HG03442 (cell line): ENCODE data around the gene ELOB.

Experiments used
- ATAC-seq: cut with Tn5 transposase; IDR thresholded peaks from one replicate; pipeline ENCODE4 v1.9.1; 2021; ENCODE audit warnings: mild to moderate bottlenecking, moderate library complexity; ENCODE audit not compliant: unreplicated experiment

The ELOB gene

DNA sequence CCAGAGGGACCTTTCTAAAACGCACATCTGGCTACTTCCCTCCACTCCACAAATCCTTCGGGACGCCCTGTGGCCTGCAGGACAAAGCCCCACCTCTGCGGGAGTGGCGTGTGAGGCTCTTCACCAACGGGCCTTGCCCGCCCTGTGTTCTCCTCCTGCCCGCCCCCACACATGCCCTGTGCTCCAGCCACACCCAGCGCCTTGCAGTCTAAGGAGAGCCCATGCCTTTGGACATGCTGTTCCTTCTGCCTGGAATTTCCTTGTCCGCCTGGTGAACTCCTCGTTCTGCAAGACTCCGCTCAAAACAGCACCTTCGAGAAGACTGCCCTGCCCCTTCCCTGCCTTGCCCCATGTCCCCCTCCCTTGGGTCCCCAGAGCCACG is 7.4 kb downstream of the ELOB start:
- no peak for ATAC-seq

DNA sequence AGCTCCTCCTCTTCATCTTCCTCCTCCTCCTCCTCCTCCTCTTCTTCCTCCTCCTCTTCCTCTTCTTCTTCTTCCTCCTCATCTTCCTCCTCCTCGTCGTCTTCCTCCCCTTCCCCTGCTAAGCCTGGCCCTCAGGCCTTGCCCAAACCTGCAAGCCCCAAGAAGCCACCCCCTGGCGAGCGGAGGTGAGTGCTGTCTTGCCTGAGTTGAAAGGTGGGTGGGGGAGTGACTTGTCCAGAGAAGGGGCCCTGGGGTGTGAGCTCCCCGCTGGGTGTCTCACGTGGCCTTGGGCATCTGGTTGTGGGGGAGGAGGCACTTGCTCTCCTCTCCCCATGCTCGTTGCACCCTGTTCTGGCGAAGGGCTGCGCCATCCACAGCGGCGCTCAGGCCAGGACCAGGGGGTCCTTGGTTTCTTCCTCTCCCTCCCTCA is 8.0 kb downstream of the ELOB start:
- no peak for ATAC-seq

DNA sequence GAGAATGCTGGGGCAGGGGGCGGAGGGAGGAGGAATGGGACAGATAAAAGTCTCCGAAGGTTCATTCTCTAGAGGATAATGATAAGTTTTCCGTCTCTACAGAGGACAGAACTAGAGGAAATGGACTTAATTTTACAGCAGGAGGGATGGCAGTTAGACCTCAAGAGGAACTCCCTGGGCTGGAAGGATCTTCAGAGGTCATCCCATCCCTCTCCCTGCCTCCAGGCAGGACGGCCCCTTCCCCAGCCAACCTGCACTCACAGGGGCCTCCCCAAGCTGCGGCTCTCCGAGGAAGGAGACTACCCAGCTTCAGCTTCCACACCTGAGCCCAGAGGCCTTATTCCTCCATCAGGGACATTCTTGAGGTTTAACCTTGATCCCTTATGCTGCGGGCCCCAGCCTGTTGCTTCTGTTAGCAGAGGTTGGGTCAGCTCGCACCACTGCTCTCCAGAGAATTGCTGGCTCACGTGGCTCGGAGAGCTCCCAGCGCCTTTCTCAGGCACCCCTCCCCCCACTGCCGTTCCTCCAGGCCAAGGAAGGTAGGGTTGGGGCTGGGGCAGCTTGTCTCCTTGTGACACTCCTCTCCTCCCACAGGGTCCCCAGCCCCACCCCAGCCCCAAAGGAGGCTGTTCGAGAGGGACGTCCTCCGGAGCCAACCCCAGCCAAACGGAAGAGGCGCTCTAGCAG is 8.5 kb downstream of the ELOB start:
- ATAC-seq: no peak

DNA sequence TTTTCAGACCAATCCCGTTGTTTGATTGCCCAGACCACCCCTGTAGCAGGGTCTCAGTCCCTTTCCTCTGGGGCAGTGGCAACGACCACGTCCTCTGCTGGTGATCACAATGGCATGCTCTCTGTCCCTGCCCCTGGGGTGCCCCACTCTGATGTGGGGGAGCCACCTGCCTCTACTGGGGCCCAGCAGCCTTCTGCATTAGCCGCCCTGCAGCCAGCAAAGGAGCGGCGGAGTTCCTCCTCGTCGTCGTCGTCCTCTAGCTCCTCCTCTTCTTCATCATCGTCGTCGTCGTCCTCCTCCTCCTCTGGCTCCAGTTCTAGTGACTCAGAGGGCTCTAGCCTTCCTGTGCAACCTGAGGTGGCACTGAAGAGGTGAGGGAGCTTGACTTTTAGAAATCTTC is 9.2 kb downstream of the ELOB start:
- ATAC-seq: no peak

DNA sequence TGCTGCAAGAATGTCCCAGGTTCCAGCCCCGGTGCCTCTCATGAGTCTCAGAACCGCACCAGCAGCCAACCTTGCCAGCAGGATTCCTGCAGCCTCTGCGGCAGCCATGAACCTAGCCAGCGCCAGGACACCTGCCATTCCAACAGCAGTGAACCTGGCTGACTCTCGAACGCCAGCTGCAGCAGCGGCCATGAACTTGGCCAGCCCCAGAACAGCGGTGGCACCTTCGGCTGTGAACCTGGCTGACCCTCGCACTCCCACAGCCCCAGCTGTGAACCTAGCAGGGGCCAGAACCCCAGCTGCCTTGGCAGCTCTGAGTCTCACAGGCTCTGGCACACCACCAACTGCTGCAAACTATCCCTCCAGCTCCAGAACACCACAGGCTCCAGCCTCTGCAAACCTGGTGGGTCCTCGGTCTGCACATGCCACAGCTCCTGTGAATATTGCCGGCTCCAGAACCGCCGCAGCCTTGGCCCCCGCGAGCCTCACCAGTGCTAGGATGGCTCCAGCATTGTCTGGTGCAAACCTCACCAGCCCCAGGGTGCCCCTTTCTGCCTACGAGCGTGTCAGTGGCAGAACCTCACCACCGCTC is 9.8 kb downstream of the ELOB start:
- ATAC-seq: no peak

DNA sequence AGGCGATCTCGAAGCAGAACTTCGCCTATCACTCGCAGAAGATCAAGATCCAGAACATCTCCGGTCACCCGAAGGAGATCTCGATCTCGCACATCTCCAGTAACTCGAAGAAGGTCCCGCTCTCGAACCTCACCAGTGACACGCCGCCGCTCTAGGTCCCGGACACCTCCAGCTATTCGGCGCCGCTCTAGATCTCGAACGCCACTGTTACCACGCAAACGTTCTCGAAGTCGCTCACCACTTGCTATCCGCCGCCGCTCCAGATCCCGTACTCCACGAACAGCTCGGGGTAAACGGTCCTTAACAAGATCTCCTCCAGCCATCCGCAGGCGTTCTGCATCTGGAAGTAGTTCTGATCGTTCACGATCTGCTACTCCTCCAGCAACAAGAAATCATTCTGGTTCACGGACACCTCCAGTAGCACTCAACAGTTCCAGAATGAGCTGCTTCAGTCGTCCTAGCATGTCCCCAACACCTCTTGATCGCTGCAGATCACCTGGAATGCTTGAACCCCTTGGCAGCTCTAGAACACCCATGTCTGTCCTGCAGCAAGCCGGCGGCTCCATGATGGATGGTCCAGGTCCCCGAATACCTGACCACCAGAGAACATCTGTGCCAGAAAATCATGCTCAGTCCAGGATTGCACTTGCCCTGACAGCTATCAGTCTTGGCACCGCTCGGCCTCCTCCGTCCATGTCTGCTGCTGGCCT is 10.5 kb downstream of the ELOB start:
- ATAC-seq: no peak

DNA sequence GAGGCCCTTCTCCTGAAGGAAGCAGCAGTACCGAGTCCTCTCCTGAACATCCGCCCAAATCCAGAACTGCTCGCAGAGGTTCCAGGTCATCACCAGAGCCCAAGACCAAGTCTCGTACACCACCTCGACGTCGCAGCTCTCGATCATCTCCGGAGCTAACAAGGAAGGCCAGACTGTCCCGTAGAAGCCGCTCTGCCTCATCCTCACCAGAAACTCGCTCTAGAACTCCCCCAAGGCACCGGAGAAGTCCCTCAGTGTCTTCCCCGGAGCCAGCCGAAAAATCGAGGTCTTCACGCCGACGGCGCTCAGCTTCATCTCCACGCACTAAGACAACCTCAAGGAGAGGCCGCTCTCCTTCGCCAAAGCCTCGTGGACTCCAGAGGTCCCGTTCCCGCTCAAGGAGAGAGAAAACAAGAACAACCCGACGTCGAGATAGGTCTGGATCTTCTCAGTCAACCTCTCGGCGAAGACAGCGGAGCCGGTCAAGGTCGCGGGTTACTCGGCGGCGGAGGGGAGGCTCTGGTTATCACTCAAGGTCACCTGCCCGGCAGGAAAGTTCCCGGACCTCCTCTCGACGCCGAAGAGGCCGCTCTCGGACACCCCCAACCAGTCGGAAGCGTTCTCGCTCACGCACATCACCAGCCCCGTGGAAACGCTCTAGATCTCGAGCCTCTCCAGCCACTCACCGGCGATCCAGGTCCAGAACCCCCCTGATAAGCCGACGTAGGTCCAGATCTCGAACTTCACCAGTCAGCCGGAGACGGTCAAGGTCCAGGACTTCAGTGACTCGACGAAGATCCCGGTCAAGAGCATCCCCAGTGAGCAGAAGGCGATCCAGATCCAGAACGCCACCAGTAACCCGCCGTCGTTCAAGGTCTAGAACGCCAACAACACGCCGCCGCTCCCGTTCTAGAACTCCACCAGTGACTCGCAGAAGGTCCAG is 11.3 kb downstream of the ELOB start:
- no peak for ATAC-seq

DNA sequence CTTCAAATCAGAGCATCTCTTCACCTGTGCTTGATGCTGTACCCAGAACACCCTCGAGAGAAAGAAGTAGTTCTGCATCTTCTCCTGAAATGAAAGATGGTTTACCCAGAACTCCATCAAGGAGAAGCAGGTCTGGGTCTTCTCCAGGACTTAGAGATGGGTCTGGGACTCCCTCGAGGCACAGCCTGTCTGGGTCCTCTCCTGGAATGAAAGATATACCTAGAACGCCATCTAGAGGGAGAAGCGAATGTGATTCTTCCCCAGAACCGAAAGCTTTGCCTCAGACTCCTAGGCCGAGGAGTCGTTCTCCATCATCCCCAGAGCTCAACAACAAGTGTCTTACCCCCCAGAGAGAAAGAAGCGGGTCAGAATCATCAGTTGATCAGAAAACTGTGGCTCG is 12.4 kb downstream of the ELOB start:
- ATAC-seq: no peak

DNA sequence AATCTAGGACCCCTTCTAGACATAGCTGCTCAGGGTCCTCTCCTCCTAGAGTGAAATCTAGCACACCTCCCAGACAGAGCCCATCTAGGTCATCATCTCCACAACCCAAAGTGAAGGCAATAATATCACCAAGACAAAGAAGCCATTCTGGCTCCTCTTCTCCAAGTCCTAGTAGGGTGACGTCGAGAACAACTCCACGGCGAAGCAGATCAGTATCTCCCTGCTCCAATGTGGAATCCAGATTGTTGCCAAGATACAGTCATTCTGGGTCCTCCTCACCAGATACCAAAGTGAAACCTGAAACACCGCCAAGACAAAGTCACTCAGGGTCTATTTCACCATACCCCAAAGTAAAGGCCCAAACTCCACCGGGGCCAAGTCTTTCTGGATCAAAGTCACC is 13.9 kb downstream of the ELOB start:
- no peak for ATAC-seq

DNA sequence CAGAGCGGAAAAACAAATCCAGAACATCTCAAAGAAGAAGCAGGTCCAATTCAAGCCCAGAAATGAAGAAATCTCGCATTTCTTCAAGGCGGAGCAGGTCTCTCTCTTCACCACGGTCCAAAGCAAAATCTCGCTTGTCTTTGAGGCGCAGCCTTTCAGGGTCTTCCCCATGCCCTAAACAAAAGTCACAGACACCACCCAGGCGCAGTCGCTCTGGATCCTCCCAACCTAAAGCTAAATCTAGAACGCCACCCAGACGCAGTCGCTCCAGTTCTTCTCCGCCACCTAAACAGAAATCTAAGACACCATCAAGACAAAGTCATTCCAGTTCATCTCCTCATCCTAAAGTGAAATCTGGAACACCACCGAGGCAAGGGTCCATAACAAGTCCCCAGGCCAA is 14.4 kb downstream of the ELOB start:
- no peak for ATAC-seq

DNA sequence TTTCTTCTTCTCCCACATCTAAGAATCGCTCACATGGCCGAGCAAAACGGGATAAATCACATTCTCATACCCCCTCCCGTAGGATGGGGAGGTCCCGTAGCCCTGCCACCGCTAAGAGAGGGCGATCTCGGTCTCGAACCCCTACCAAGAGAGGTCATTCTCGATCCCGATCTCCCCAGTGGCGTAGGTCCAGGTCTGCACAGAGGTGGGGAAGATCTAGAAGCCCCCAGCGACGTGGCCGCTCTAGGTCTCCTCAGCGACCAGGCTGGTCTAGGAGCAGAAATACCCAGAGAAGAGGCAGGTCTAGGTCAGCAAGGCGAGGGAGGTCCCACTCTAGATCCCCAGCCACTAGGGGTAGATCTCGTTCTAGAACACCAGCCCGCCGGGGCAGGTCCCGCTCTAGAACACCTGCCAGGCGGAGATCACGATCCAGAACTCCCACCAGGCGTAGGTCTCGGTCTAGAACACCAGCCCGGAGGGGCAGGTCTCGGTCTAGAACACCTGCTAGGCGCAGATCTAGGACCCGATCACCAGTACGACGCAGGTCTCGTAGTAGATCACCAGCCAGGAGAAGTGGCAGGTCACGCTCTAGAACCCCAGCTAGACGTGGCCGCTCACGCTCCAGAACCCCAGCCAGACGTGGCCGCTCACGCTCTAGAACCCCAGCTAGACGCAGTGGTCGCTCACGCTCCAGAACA is 15.0 kb downstream of the ELOB start:
- ATAC-seq: no peak

DNA sequence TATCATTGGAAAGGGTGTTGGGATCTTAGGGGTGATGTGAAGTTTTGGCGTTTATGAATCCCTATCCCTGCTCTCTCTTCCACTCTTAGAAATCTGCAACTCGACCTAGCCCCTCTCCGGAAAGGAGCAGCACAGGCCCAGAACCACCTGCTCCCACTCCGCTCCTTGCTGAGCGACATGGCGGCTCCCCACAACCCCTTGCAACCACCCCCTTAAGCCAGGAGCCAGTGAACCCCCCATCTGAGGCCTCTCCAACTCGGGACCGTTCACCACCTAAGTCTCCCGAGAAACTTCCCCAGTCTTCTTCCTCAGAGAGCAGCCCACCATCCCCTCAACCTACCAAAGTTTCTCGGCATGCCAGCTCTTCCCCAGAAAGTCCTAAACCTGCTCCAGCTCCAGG is 15.6 kb downstream of the ELOB start:
- no peak for ATAC-seq

DNA sequence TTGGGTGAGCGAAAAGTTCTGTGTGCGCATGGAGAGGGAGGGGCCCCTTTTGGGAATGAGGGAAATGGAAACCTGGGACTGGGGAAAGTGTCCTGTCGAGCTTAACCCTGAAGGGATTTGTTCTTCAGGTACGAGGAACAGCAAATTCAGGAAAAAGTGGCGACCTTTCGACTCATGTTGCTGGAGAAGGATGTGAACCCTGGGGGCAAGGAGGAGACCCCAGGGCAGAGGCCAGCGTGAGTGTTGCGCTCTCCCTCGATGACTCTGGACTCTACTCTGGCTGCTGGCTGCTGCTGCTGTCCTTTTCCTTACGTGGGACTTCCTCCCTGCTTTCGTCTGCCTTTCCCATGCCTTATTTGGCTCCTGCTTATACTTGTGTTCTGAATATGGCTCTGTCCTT is 19.7 kb downstream of the ELOB start:
- ATAC-seq: no peak

DNA sequence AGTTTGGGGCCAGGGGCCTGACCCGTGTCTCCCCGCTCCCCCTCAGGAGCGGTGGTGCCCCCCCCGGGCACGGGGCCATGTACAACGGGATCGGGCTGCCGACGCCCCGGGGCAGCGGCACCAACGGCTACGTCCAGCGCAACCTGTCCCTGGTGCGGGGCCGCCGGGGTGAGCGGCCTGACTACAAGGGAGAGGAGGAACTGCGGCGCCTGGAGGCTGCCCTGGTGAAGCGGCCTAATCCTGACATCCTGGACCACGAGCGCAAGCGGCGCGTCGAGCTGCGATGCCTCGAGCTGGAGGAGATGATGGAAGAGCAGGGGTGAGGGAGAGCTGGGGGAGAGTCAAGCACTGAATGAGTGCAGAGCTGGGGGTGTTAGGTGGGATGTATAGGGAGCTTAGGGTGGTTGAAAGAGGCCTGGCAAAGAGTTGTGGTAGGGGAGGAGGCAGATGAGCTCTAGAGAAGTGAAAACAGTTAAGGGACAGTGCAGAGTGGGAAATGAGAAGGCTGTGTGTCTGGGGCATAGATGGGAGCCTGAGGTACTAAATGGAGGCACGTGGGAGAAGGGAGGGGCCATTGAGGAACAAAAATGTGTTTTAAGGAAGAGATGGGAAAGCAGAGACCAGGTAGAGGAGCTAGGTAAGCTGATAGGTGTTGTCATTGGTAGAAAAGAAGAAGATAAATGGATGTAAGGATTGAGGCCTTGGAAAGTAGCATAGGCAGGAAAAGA is 20.6 kb downstream of the ELOB start:
- no peak for ATAC-seq

DNA sequence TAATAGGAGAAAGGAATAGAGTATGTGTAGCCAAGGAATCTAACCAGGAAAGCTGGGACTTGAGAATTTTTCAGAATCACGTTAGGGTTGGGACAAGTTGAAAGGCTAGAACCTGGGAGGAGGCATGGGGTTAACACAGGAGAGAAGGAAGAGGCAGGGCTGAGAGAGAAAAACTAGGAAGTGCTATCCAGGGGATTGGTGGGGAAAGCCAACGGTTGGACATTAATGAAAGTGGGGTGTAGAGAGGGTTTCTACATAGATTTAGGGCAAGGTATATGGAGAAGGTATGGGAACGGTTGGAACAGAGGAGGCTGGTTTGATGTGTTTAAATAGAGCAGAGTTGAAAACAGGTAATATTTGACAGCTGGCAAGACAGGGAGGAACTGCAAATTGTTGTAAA is 21.9 kb downstream of the ELOB start:
- no peak for ATAC-seq

DNA sequence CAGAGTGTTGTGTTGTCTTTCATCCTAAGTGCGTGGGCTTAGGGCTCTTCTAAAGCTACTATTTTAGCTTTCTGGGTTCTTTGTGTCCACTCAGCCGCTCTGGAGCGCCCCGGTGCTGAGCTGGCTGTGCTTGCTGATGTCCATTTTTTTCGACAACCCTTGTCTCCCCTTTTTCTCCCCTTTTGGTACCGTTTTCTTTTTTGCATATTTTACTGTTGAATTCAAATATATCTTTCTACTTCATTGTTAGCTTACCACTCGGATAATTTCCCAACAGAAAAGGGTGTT is 23.4 kb downstream of the ELOB start:
- ATAC-seq: no peak

DNA sequence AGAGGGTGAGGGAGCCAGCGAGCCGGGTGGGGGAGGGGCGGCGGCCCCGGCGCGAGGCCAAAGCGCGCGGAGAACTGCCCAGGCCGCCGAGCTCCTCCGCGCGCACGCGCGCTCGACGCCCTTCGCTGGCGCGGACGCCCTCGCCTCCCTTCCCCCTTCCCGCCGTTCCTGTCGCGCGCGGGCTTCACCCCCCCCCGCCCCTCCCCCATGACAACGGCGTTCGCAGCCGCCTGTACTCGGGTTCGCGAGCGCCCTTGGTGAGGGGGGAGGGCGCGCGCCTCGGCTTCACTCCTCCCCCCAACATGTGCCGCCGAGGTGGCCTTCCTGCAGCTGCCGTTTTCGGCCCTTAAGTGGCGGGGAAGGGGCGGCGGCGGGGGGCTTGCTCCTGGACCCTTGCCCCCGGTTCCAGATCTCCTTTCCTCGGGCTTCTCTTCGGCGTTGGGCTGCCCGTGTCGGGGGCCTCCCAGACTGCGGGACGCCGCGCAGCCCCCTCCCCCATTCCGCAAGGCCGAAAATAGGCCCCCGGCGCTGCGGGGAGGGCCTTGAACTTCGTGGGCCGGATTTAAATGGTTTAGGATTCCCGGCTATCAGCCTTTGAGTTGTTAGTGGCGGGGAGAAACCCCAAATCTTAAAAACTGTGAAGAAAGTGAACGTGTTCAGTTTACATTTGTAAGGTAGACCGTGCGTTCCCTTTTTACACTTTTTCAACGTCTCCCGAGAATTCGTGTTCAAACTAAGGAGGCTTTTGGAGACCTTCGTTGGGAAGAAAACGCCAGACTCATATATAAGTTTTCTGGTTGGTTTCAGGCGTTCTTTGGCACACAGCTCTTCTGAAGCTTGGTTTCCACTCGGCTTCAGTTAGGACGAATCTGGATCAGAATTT is 24.0 kb downstream of the ELOB start:
- peak; percentile 34 for ATAC-seq

DNA sequence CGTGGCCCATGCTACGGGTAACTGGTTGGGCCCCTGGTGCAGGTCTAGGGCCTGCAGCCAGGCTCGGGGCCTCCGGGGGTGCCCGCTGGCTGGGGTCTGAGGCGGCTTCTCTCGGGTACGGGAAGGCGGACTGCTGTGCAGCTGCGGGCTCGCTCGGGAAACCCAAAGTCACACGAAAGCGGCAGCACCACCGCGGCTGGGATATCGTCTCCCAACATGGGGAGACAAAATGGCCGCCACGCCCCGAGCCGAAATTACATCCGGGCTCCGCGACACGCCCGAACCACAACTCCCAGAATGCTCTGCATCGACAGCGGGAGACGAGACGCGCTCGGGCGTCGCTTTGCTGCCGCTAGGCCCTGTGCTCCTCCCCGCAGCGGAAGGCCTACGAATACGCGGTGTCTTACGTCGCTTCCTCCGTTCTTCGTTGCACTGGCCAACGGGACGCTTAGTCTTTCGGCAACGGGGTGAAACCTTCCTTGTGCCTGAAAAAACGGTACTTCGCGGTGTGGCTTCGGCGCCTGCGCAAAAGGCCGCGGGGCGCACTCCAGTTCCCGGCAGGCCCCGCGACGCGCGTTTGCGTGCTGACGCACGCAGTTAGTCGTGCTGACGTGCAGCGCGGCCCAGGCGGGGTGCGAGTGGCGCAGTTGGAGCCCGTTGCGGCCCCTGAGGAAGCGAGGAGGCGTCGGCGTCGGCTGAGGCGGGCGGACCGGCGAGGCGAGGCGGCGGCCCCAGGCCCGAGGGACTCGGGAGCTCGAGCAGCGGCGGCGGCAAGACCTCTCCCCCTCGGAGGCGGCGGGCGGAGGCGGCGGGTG is 24.8 kb downstream of the ELOB start, which contains the start of gene SRRM2:
TSS of gene SRRM2 (plus strand) at position 604 of the 815 bp plus-strand sequence. CDS start 3,727 bp downstream, outside the sequence.
- peak; percentile 82 for ATAC-seq
